Measurements from ENCODE around the gene KIF26B.

KIF26B gene

DNA sequence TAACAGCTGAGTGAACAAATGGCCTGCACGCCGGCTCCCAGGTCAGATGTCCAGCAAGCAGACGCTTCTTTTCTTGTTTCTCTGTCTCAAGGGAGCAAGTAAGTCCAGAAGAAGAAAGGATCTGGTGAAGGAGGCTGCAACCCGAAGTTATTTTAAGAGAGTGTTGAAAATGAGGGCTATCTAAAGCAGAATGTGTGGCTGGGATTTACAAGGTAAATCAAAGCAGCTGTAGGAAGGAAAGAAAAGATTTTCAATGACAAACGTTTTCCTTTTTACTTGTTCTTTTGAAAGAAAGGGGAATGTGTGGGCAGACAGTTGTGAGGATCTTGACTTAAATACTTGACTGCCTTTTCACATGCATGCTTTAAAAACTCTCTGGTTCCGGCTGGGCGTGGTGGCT, 311.5 kb downstream of the KIF26B start:
- DNase-seq (ENCODE audit: low spot score): no peak

DNA sequence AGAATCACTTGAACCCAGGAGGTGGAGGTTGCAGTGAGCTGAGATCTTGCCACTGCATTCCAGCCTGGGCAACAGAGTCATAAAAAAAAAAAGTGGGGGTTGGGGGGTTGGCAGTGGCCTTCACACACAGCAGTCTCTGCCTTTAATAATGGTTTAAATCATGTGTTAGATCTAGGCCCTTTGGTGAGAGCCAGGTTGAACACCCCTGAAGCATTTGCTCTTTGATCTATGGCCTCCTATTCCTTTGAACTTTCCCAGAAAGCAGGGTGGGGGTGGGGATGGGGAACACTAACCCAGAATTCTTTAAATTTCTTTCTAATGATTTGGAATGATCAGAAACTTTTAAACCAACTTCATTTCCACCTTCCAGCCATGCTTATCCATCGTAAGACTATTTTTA, 313.0 kb downstream of the KIF26B start:
- DNase-seq (ENCODE audit: low spot score): no peak

DNA sequence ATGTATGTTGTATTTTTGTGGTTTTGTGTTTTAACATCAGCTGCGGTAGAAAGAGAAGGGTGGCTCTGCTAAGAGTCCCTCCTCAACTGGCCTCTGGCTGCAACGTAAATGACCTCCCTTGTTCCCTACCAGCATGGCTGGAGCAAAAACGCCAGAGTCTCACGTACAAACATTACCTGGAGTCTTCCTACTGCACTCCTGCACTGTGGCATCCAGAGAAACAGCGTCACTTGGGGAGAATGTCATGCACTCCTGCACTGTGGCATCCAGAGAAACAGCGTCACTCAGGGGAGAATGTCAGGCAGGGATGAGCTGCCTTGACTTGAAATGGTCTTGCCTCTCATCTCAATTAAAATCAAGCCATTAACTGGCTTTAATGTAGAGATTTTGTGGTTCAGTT, 314.2 kb downstream of the KIF26B start:
- DNase-seq (ENCODE audit: low spot score): no peak

DNA sequence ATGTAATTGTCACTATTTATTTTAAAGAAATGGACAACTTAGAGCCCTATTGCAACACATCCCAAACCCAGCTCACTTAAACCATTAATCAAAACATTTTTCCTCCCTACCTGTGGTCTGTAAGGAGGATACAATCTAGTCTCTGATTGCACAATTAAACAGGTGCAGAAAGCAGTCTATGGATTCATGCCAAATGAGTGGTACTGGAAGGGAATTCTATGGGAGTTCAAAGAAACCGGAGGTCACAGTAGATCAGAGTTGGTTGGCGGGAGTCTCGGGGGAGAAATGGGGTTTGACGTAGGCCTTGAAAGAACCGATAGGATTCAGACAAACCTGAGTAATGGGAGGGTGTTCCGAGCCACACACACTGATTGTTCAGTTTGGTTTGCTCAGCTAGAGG, 314.9 kb downstream of the KIF26B start:
- no peak for DNase-seq (ENCODE audit: low spot score)

DNA sequence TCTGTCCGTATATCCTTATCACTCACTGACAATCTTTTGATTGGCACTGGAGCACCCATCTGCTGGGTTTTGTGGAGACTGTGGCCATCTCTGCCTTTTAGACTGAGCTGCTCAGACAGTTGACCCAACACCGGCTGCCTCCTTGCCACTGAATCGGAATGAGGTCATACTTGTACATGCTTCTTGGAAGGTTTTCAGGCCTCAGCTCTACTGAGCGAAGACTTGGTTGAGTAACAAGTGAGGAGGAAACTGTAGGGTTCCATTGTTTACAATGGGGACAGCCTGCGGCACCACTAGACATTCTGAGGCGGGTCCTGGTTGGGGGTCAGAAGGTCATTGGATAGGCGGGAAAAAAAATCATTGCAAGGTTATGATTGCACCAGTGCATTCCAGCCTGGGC, 320.3 kb downstream of the KIF26B start:
- DNase-seq (ENCODE audit: low spot score): no peak

DNA sequence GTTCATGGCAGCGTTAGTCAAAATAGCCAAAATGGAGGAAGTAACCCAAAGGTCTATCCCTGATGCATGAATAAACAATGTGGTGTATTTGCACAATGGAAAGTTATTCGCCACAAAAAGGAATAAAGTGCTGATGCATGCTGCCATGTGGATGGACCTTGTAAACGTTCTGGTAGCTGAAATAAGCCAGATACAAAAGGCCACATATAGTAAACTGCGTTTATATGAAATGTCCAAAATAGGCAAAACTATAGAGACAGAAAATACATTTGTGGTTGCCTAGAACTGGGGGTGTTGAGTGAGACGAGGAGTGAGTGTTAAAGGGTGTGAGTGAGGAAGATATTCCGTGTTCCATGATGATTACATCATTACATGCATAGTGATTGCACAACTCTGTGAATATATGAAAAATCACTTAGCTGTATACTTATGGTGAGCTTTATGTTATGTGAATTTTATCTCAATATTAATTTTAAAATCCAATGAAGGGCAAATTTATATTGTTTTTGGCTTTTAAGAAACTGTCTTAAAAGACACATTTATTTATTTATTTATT, 321.3 kb downstream of the KIF26B start:
- no peak for DNase-seq (ENCODE audit: low spot score)

DNA sequence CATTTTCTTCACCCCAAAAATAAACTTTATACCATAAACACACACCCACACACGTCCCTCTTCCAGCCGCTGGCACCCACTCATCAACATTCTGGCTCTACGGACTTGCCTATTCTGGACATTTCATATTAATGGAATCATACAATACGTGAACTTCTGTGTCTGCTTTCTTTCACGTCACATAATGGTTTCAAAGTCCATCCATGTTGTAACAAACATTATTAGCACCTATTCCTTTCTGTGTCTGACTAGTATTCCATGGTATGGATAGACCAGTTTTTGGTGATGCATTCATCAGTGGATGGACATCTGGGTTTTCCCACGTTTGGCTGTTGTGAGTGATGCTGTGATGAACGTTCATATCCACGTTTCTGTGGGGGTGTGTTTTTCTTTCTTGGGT, 323.2 kb downstream of the KIF26B start:
- no peak for DNase-seq (ENCODE audit: low spot score)

DNA sequence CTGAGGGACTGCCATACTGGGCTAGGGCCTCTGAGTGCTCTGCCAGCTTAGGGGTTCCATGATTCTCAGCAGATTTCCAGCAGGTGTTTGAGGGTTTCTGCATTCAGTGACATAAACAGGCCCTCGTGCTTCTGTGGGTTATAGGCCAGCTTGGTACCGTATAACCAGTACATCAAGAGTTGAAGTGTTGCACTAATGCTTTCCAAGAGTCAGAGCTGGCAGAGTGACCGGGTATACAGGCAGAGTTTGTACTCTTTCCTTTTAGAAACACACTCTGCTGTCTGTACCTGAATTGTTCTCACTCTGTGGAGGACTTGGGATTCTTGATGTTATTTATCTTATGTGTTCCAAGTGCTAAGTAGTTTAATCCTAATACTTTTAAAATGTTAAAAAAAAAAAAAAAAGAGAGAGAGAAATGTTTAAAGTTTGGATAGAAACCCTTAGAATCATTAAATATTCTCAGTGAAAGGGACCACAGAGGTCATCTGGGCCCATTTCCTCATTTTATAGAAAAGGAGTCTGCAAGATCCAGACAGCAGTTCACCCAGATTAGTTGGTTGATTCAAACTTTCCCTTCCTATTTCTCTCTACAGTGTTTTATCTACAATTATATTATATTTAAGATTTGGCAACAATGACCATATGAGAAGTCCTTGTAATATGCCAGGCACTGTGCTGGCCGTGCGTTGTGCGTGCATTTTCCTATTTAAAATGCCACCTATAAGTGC, 325.8 kb downstream of the KIF26B start:
- DNase-seq (ENCODE audit: low spot score): no peak

DNA sequence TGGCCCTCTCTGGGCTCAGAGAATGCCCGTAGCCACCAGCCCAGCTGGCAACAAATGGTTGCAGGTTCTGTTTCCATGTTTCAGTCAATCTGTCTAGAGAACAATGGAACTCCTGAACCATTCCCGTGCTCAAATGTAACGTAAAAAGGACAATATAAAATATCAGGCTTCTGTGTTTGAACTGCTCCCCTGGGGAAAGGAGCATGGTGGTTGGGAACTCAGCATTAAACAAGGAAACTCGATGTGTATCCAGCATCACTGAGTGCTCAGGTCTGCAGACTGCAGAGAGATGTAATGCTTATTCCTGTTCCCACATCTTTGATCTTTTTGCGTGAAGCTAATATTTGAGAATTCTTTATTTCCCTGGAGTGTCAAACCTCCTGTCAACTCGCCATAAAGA, 326.5 kb downstream of the KIF26B start:
- no peak for DNase-seq (ENCODE audit: low spot score)

DNA sequence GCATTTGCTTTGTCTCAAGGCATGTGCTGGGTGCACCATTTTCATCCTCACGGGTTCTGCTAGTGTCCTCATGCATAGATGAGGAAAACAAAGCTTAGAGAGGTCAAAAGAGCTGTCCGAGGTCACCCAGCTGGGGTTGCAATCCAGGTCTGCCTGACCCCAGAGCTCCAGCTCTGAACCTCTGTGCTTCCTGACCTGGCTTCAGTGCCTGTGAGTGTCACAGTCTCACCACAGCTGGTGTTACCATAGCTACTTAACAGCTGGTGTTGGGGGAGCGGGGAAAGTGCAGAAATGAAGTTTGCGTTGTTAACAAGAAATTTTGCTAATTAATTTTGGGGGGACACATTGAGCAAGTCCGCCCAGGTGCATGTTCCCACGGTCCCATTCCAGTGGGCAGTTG, 328.5 kb downstream of the KIF26B start:
- DNase-seq (ENCODE audit: low spot score): no peak

DNA sequence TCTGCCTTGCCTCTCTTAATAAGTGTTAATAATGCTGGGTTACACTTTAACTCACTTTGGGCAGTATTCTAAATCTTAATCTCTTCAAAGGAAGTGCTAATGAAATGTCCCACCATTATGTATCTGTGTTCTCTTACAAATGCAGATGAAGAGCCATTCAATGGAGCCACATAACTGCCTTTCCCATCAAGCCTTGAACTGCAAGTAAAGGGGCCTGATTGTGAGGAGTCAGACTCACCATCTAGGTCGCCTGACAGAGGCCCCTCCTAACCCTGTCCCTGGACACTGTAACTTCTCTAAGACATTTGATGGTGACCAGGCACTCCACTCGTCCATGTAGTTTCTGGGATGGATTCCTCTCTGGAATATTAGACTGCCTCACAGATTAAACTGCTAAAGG, 329.4 kb downstream of the KIF26B start:
- no peak for DNase-seq (ENCODE audit: low spot score)

DNA sequence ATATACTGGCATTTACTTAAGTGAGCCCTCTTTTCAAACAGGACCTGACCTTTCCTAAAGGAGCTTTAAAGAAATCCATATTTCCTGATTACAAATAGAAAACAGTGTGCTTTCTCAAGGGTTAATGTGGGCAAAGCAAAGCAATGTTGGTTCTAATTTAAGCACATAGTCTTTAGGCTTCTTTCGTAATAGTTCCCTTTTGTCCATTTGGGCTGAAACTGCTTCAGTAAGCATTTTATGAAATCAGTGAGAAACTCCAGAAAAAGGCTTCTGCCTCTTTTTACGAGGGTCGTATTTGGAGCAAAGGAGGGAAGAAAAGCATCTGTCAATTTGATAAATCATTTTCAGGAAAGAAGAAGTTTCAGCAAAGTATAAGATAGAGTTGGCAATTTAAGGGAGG, 331.2 kb downstream of the KIF26B start:
- DNase-seq (ENCODE audit: low spot score): no peak

DNA sequence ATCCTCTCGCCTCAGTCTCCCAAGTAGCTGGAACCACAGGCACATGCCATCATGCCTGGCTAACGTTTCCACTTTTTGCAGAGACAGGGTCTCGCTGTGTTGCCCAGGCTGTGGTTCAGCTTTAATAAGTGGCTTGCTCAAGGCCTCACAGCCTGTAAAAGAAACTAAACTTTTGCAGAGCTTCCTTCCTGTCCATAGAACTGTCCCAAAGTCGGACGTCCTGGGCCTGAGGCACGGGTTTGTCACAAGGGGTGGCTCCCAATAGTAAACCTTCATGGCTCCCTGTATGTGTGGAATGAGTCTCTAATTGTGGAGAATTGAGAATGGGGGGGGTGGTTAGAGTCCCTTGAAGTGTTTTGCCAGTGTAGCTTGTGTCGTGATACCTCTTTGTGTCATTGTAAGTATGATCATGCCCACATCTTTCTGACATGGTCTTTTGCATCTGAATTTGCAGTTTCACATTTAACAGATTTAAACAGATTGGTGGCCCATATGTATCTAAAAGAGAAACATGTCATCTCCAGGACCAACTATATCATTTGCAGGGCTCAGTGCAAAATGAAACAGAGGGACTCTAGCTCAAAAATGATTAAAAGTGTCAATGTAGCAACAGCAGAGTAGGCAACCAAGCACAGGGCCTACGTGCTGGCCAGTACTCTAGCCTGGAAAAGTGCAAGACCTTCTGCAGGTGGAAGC, 332.1 kb downstream of the KIF26B start:
- DNase-seq (ENCODE audit: low spot score): no peak

DNA sequence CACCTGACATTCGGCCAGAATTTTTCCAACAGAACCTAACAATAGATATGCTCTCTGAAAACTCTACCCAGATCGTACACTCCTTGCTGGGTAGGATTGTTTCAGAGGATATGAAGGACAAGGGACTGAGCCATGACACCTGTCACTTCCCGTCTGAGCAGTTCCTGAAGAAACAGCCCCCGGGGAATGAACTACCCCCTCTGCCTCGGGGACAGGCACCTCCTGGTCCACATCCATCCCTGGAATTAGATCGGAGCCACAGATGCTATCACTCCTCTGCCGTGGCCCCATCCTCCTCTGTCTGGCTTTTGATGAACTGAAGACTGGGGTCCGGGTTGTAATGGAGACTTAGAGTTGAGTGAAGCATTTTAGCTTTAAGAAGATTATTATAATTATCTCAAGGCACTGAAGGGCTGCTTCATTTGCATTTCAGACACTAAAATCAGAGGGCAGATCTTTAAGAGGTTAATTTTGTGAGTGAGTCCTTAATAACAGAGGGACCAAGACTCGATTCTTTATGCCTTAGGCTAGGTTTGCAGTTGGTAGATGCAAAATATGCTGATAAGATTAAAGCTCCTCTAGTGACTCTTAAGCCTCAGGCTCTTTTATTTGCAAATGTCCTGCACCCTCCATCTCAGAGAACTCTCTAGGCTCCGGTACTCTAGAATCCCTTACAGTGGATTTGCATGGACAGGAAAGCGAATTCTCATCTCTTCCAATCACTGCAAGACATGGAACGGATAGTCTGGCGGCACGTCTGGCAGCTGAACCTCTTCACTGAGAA, 333.8 kb downstream of the KIF26B start:
- no peak for DNase-seq (ENCODE audit: low spot score)

DNA sequence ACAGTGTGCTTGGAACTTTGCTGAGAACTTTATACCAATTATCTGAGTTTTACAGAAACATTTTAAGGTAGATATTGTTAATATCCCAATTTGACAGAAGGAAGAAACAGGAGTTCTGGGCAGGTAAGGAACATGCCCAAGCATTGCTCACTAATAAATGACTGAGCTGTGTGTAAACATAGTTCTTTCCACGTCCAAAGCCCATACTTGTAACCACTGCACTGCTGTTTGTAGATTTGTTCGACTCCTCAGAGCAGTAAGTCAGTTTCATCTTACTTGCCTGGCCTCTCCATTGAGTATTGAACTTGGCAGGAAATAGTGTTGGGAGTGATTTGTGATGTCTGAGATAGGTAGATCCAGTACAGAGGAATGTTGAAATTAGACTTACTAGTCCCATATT, 335.1 kb downstream of the KIF26B start:
- DNase-seq (ENCODE audit: low spot score): no peak

DNA sequence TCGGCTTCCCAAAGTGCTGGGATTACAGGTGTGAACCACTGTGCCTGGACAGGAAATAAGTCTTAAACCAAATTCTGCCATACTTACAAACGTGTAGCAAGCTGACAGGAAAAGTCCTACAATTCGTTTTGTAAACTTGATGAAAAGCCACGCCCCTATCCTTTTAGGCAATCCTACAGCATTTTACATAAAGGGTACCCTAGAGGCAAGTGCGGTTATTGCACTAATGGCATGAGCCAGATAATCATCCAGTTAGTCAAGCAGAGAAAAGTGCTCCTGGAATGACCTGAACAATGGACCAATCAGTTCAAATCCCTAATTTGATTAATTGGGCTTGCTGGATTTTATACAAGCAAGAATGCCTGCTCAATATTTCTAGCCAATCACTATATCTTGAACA, 338.2 kb downstream of the KIF26B start:
- no peak for DNase-seq (ENCODE audit: low spot score)

DNA sequence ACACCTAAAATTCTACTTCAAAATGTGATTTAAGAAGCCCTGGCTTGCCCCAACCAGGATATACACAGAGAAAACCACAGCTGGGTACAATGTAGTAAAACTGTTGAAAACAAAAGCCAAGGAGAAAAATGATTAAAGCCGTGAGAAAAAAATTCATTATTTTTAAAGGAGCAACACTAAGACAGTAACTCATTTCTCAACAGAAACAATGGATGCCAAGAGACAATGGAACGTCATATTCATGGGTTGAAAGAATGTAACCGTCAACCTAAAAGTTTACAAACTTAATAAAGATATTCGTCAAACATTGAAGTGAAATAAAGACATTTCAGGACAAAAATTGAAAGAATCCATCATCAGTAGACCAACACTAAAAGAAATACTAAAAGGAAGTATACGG, 340.9 kb downstream of the KIF26B start:
- no peak for DNase-seq (ENCODE audit: low spot score)

DNA sequence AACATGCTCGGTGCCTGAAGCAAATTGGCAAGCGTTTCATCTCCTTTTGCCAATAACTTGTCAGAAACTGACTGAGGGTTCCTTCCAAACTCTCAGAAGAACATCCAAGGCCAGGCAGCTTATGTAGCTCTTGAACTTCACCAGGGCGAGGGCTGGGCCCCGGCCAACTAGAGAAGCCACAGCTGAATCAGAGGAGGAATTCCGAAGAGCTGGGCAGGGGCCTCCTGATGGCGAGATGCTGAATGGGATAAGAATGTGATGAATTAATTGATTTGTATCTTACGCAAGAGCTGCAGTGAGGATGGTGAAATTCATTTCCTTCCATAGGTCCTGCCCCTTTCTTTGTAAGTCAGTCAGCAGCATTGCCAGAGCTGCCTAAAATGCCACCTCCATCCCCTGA, 345.8 kb downstream of the KIF26B start:
- no peak for DNase-seq (ENCODE audit: low spot score)

DNA sequence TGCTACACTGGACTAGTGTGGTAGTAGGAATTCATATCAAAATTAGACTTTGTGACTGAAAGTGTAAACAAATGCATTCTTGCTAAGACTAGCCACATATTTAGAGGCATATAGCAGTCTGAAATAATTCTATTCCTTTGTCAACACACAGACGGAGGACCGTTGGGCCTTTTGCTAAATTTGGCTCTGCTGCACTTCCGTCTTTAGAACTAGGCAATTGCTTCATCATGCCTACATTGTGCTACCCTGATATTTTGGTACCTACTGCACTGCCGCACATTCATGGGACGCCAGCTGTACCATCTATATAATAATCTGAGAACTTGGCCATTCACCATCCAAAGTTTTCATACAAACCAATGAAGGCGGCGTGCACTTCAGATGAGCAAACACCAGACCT, 346.8 kb downstream of the KIF26B start:
- peak; percentile 56 for DNase-seq (ENCODE audit: low spot score)

DNA sequence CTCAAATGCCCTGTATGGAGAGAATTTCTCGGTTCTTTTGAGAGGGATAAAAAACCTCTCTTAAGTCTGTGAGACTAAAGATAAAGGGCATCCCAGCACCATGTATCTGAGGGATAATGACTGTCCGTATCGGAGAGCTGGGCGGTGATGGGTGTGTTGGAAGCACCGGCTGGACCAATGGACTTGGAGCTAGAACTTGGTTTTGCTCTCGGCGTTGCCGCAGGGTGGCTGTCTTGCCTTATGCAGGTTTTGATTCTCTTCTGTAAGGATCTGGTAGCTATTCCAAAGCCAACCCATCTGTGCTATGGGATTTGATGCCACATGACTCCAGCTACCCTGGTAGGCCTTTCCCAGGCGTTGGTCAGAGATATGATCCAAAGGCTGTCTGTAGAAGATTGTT, 348.8 kb downstream of the KIF26B start:
- no peak for DNase-seq (ENCODE audit: low spot score)

DNA sequence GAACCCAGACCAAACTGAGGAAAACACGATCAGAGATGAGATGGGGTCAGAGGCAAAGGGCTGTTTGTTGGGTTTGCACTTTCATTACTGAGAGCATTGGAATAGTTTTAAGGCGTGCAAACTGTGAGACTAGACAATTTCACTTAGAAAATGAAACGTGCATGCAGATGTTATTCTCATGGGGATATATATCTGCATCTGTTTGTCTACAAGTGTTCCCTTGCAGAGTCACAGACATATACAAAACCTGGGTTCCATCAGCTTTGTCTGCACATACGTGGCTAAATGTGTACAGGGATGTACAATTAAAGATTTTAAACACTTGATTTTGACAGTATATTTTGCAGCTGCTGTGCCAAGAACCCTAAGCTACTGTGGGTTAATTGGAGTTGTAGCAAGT, 355.4 kb downstream of the KIF26B start:
- DNase-seq (ENCODE audit: low spot score): no peak

DNA sequence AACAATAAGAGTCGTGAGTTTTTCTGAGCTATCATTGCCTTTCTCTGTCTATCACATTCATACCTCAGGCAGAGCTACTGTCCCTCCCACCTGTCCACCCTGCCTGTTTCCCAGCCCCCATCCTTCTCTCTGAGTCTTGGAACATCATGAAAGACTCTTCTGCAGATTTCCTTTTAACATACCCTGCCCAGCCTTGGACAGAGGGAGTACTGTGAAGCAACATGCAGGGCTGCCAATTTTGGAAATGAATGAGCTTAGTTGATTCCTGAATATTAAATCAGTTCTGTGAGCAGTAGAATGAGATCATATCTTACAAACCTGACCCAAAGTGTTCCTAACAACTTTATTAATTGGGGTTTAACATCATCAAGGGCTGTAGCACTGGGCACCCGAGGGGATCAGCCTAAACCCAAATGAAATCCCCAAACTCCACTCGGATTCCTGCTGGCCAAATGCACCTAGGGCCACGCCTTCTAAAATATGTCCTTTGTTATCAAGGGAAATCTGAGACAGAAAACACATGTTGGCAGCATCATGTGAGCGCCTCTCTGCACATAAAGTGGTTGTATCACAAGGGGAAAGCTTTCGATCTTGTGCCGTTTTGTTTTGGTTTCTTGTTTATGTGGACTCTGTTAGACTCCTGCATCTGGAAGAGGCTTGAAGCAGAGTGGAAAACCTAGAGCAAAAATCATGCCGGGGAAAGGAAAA, 357.6 kb downstream of the KIF26B start:
- DNase-seq (ENCODE audit: low spot score): peak; percentile 54

Measured in Ammon's horn (tissue), 1 donor.